H1 (cell line): ENCODE measurements around the gene MAP4K4. TPM values are rescaled to one million over a fixed set of nuclear protein-coding genes. Genes with fewer than 3 reads are reported as not detected.

Experiments
- EGR1 ChIP-seq: IDR thresholded peaks from 2 replicates; pipeline ENCODE4 v1.6.1; 2011; ENCODE audit warnings: low read depth, low read length, borderline replicate concordance
- HDAC6 ChIP-seq: IDR thresholded peaks from one replicate; pipeline ENCODE4 v1.7.1; 2012; ENCODE audit warnings: low read depth, mild to moderate bottlenecking, inconsistent platforms, low read length, moderate library complexity
- JUN ChIP-seq: IDR thresholded peaks from 2 replicates; pipeline ENCODE4 v1.6.1; 2011; ENCODE audit warnings: low read depth, mild to moderate bottlenecking, improper control_type of control experiment, low read length
- POLR2AphosphoS5 ChIP-seq: IDR thresholded peaks from 2 replicates; pipeline ENCODE4 v1.6.1; 2011; ENCODE audit warnings: low read depth, low read length
- TEAD4 ChIP-seq: IDR thresholded peaks from 2 replicates; pipeline ENCODE4 v1.6.1; 2012; ENCODE audit warnings: low read depth, low read length, inconsistent platforms, mixed read lengths
- USF2 ChIP-seq: IDR thresholded peaks from 2 replicates; pipeline ENCODE4 v1.6.1; 2011; ENCODE audit warnings: low read length, improper control_type of control experiment
- polyA plus RNA-seq, 7 experiments: library from polyadenylated mRNA; depleted of rRNA in 3 of 7; stranded (reverse) in 5 of 7; unstranded in 2 of 7; fragments of >200 nt in 5 of 7; fragments of 200-250 nt in 2 of 7; gene quantifications; 1 replicate in 5 of 7; 2 replicates in 1 of 7; 4 replicates in 1 of 7; pipeline versions ENCODE4 v1.2.1 to v1.2.3, GENCODE V29; 2011 to 2013; ENCODE audit warnings: missing spikeins in 2 of 7, mixed read lengths in 2 of 7
- total RNA-seq: library from RNA; stranded (reverse); fragmentation: NEBNext Ultra II Directional; extraction: Animal tissue kit (Norgen Biotek cat#: 25700); gene quantifications from 2 replicates; pipeline ENCODE4 v1.2.1, GENCODE V29; 2021

MAP4K4 gene
- total and polyA plus RNA-seq, 2 of the 8 experiments (the other 6 are each of a cell fraction or from before 2014, with no cell fraction given) = 53.2 to 138 TPM

GRCh38 chr2:101899871-101900270 is 202.4 kb downstream of the MAP4K4 start (continued):
- TF ChIP-seq USF2 (no peak), JUN (no peak), HDAC6 (no peak), POLR2AphosphoS5 (no peak), EGR1 (no peak), TEAD4 (no peak)
